HL-60 (cell line): ENCODE results near the gene IFRD1.

ENCODE experiments used
- DNase-seq, 2 experiments: peaks; one replicate each; pipeline ENCODE4 v3.0.0-alpha.2; 2010 to 2020; ENCODE audit warnings: low read depth in 1 of 2, low spot score in 1 of 2
- H3K27ac ChIP-seq: fragments of 250-450 bp; sonication (Bioruptor Pico); replicated peaks from 2 replicates; pipeline ENCODE4 v1.5.1; 2020; ENCODE audit warnings: mild to moderate bottlenecking, moderate library complexity
- H3K27me3 ChIP-seq: fragments of 250-450 bp; sonication (Bioruptor Pico); 2 replicates; pipeline ENCODE4 v1.5.1; 2021; ENCODE audit warnings: mild to moderate bottlenecking, moderate library complexity; ENCODE audit not compliant: insufficient read depth, poor library complexity, severe bottlenecking
- H3K4me3 ChIP-seq: replicated peaks from 2 replicates; pipeline ENCODE4 v1.5.1; 2011; ENCODE audit warnings: mild to moderate bottlenecking, control low read depth, low read length; ENCODE audit not compliant: insufficient read depth
- GABPA ChIP-seq: IDR thresholded peaks from 2 replicates; pipeline ENCODE4 v1.6.1; 2012; ENCODE audit warnings: low read depth
- POLR2AphosphoS5 ChIP-seq: IDR thresholded peaks from 2 replicates; pipeline ENCODE4 v1.6.1; 2012; ENCODE audit warnings: low read depth
- SPI1 ChIP-seq: IDR thresholded peaks from 2 replicates; pipeline ENCODE4 v1.6.1; 2012; ENCODE audit warnings: low read depth, mild to moderate bottlenecking, borderline replicate concordance
- TF ChIP-seq, protein P1 (sequence below): IDR thresholded peaks from one replicate; pipeline ENCODE4 v1.5.1; 2011; ENCODE audit warnings: low read length, control low read depth, inconsistent platforms; ENCODE audit not compliant: insufficient read depth
- TF ChIP-seq, protein P2 (sequence below): IDR thresholded peaks from 2 replicates; pipeline ENCODE4 v1.6.1; 2012; ENCODE audit warnings: low read depth; ENCODE audit not compliant: insufficient replicate concordance

The IFRD1 gene

DNA sequence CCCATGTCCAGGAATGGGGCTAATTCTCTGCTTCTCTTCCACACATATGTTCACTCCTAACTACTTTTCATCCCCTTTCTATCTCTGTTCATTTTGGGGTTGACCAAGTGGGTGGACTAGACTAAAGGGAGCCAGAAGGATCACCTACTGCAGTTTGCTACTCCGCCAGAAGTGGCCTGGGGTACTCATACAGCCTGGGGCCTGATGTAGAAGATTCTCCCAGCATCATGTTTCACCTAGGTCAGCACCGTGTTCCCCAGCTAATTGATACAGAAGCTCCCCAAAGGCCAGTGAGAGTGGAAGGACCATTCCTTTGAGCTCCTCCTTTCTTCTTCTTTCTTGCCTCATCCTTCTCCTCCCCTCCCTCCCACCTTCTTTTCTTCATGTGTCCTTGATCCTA, 19.6 kb upstream of the IFRD1 start:
- H3K4me3 ChIP-seq, result no peak overlapping the region
- no peak overlapping the region for H3K27ac ChIP-seq
- TF ChIP-seq, protein P1, sequence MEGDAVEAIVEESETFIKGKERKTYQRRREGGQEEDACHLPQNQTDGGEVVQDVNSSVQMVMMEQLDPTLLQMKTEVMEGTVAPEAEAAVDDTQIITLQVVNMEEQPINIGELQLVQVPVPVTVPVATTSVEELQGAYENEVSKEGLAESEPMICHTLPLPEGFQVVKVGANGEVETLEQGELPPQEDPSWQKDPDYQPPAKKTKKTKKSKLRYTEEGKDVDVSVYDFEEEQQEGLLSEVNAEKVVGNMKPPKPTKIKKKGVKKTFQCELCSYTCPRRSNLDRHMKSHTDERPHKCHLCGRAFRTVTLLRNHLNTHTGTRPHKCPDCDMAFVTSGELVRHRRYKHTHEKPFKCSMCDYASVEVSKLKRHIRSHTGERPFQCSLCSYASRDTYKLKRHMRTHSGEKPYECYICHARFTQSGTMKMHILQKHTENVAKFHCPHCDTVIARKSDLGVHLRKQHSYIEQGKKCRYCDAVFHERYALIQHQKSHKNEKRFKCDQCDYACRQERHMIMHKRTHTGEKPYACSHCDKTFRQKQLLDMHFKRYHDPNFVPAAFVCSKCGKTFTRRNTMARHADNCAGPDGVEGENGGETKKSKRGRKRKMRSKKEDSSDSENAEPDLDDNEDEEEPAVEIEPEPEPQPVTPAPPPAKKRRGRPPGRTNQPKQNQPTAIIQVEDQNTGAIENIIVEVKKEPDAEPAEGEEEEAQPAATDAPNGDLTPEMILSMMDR, result no peak
- no peak for TF ChIP-seq SPI1
- no peak for TF ChIP-seq GABPA
- no peak for TF ChIP-seq POLR2AphosphoS5
- TF ChIP-seq, protein P2, sequence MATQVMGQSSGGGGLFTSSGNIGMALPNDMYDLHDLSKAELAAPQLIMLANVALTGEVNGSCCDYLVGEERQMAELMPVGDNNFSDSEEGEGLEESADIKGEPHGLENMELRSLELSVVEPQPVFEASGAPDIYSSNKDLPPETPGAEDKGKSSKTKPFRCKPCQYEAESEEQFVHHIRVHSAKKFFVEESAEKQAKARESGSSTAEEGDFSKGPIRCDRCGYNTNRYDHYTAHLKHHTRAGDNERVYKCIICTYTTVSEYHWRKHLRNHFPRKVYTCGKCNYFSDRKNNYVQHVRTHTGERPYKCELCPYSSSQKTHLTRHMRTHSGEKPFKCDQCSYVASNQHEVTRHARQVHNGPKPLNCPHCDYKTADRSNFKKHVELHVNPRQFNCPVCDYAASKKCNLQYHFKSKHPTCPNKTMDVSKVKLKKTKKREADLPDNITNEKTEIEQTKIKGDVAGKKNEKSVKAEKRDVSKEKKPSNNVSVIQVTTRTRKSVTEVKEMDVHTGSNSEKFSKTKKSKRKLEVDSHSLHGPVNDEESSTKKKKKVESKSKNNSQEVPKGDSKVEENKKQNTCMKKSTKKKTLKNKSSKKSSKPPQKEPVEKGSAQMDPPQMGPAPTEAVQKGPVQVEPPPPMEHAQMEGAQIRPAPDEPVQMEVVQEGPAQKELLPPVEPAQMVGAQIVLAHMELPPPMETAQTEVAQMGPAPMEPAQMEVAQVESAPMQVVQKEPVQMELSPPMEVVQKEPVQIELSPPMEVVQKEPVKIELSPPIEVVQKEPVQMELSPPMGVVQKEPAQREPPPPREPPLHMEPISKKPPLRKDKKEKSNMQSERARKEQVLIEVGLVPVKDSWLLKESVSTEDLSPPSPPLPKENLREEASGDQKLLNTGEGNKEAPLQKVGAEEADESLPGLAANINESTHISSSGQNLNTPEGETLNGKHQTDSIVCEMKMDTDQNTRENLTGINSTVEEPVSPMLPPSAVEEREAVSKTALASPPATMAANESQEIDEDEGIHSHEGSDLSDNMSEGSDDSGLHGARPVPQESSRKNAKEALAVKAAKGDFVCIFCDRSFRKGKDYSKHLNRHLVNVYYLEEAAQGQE, result no peak
- DNase-seq, result no peak
- no peaks in the 10 kb centered on the region for H3K27me3 ChIP-seq

DNA sequence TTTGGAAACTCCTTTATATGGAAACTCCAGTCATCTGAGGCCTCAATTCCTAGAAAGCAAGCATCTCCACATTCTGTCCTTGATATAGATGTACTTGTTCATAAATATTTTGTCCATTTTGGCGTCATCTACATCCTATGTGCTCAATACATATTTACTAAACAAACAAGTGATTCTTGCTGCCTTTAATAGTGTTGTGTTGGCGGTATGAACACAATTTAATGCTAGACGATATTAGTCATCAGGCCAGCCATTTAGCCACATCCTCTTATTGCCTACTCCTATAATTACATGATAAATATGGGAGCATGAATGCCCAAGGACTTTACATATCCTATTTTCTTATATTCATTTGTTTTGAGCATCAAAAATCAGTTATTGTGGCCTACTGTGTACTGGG, 18.5 kb upstream of the IFRD1 start:
- H3K4me3 ChIP-seq, result no peak overlapping the region
- DNase-seq, result no peak
- no peak for TF ChIP-seq SPI1
- no peak overlapping the region for H3K27ac ChIP-seq
- no peaks in the 10 kb centered on the region for H3K27me3 ChIP-seq

DNA sequence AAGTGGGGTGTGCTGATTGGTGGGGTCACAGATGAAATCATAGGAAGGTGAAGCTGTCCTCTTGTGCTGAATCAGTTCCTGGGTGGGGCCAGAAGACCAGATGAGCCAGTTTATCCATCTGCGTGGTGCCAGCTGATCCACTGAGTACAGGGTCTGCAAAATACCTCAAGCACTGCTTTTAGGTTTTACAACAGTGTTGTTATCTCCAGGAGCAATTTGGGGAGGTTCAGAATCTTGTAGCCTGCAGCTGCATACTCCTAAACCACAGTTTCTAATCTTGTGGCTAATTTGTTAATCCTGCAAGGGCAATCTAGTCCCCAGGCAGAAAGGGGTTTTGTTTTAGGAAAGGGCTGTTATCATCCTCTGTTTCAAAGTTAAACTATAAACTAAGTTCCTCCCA, 17.0 kb upstream of the IFRD1 start:
- Histone ChIP-seq H3K4me3 (no peak overlapping the region), H3K27me3 (no peaks in the 10 kb centered on the region), H3K27ac (no peak overlapping the region)
- peak; percentile 43; the same call in 1 of the 2 replicates for TF ChIP-seq POLR2AphosphoS5
- no peak for TF ChIP-seq SPI1
- TF ChIP-seq, protein P2, result no peak
- no peak for DNase-seq

DNA sequence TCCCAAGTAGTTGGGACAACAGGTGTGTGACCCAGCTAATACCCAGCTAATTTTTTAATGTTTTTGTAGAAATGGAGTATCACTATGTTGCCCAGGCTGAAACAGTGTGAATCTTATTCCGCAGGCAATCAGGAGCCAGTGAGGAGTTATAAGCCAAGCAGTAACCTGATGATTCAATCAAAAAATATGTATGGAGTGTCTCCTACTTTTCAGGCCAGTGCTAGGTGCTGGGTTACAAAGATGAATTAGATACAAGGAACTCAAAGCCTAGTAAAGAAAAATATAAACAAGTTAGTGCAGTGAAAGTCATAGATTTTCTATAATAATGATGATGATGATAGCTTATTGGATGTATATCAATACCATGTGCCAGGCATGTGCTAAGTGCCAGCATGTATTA, 13.2 kb upstream of the IFRD1 start:
- TF ChIP-seq, protein P2, result no peak
- TF ChIP-seq SPI1 (no peak), GABPA (no peak), POLR2AphosphoS5 (no peak)
- TF ChIP-seq, protein P1, result no peak
- no peak overlapping the region for H3K27ac ChIP-seq
- H3K27me3 ChIP-seq, result no peaks in the 10 kb centered on the region
- no peak for DNase-seq
- H3K4me3 ChIP-seq, result no peak overlapping the region
